HG03432 (cell line): ENCODE measurements around the gene BRINP2.
"Not testable (repeated sequence)": the region's sequence is repeated elsewhere in the genome, so short reads cannot be mapped to it uniquely, and the experiment has no call there.

Source experiments
- ATAC-seq: cut with Tn5 transposase; IDR thresholded peaks from one replicate; pipeline ENCODE4 v1.9.1; 2021; ENCODE audit warnings: mild to moderate bottlenecking, moderate library complexity; ENCODE audit not compliant: unreplicated experiment

BRINP2 gene

GRCh38 chr1:177310326-177310725 is 139.6 kb downstream of the BRINP2 start:
- ATAC-seq, result no peak

GRCh38 chr1:177311111-177311510 is 140.4 kb downstream of the BRINP2 start:
- ATAC-seq, result no peak

DNA sequence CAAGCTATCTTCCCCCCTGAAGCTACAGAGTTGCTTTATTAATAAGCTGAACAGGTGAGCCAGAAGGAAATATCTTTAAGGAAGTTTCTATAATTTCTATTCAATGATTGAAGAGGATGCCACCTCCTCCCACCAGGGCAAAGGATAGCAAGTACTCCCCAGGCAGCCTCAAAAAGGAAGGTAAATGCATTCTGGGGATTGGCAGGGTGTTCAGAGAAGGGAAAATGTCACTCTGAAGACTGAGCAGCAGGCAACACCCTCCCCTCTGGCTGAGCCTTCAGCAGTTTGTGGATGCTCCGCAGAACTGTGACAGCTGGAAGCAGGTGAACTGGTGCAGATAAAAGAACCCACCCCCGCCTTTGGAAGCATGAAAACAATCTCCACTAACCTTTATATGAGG is 140.8 kb downstream of the BRINP2 start:
- ATAC-seq, result no peak

DNA sequence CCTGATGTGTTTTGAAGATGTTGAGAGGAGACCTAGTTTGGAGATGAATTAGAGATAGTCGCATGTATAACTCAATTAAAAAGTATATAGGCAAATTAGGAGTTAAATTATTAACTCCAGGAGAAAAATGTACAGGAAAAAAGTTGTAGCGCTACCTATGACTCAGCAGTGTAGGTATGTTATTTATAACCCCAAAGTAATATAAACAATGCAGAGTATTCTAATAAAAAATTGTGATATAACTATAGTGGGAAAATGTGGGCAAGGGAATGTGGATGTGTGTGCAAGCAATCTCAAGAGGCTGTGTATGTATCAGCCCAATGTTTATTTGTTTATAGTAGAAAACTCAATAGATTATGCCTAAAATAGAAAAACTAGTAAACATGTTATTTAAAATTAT is 144.5 kb downstream of the BRINP2 start:
- no peak for ATAC-seq

DNA sequence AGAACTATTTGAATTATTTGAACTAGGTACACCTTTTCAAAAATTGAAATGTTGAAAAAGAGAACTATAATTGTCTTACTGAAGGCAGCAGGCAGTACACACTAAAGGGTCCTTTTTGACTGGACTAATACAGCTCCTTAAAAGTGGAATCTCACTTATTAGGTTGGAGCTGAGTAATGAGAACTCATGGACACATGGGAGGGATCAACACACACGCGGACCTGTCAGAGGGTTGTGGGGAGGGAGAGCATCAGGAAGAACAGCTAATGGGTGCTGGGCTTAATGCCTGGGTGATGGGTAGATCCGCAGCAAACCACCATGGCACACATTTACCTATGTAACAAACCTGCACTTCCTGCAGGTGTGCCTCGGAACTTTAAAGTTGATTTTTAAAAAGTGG is 145.0 kb downstream of the BRINP2 start:
- no peak for ATAC-seq

- not testable (repeated sequence) for ATAC-seq
Measured at GRCh38 chr1:177321434-177321833, 150.7 kb downstream of the BRINP2 start.

GRCh38 chr1:177328251-177328650 is 157.5 kb downstream of the BRINP2 start:
- no peak for ATAC-seq

DNA sequence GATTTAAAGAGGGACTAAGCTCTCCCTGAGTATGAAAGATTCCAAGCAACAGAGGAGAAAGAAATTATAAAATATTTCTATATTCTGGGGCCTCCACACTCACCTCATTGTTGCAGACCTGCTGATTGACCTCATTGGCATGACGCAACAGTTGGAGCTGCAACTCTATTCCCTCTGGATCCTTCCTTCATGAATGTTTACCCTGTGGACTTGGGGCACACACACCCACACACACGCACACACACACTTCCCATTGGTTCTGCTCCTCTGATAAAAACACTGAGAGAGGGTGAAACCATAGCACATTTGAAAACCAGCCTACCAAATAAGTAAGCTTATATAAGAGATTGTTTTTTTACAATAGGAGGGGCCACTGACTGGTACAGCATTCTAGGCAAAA is 159.1 kb downstream of the BRINP2 start:
- no peak for ATAC-seq
